ENCODE measurements around the gene SRPK1.

- TF ChIP-seq NR2C2 (IDR thresholded peaks at IDR 0.05; ENCODE audit: borderline replicate concordance, control insufficient read depth, insufficient read length, low read depth), result no peak
- no peak for TF ChIP-seq POLR2AphosphoS5 (IDR thresholded peaks at IDR 0.05; ENCODE audit: low read length)
- no peak for TF ChIP-seq POLR2A (IDR thresholded peaks at IDR 0.05; ENCODE audit: low read depth, low read length)
- TF ChIP-seq, protein P1, sequence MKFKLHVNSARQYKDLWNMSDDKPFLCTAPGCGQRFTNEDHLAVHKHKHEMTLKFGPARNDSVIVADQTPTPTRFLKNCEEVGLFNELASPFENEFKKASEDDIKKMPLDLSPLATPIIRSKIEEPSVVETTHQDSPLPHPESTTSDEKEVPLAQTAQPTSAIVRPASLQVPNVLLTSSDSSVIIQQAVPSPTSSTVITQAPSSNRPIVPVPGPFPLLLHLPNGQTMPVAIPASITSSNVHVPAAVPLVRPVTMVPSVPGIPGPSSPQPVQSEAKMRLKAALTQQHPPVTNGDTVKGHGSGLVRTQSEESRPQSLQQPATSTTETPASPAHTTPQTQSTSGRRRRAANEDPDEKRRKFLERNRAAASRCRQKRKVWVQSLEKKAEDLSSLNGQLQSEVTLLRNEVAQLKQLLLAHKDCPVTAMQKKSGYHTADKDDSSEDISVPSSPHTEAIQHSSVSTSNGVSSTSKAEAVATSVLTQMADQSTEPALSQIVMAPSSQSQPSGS (IDR thresholded peaks at IDR 0.05; ENCODE audit: low read length), result no peak
- no peak for TF ChIP-seq EZH2 (IDR thresholded peaks at IDR 0.05; ENCODE audit: borderline replicate concordance, control insufficient read depth, low read depth, low read length)
- TF ChIP-seq ZNF24 (IDR thresholded peaks at IDR 0.05), result no peak
Measured at GRCh38 chr6:35798706-35799105, 122.2 kb downstream of the SRPK1 start.
